CD4-positive, alpha-beta T cell treated with Interleukin-2 at 100 ng/mL for 4 hours (primary cell): ENCODE measurements around the gene EPC1.
A peak's percentile ranks its signal among the peaks of the same experiment; 100 is the strongest.
"Not testable (repeated sequence)": the region's sequence is repeated elsewhere in the genome, so short reads cannot be mapped to it uniquely, and the experiment has no call there.

Source experiments
- DNase-seq: peaks from one replicate; pipeline ENCODE4 v3.0.0-alpha.2; 2020; ENCODE audit warnings: low spot score

The EPC1 gene

GRCh38 chr10:32346551-32347362 lies at the start of gene EPC1:
EPC1 (minus strand) TSS chr10:32347158; CDS start chr10:32346915, 243 bp downstream.
- DNase-seq, result peak; percentile 91

- DNase-seq, result no peak
These were observed 47.0 kb upstream of the EPC1 start for GRCh38 chr10:32393911-32394310.

- DNase-seq, result not testable (repeated sequence)
These were observed 45.3 kb upstream of the EPC1 start for GRCh38 chr10:32392284-32392683.

- no peak for DNase-seq
These were observed 43.2 kb upstream of the EPC1 start for GRCh38 chr10:32390193-32390592.

GRCh38 chr10:32388258-32389027 lies 41.5 kb upstream of the EPC1 start:
- DNase-seq, result no peak

- DNase-seq, result no peak
These were observed 39.8 kb upstream of the EPC1 start for GRCh38 chr10:32386623-32387260.

GRCh38 chr10:32384171-32384570 lies 37.2 kb upstream of the EPC1 start:
- DNase-seq, result no peak

- no peak for DNase-seq
These were observed 34.2 kb upstream of the EPC1 start for GRCh38 chr10:32381165-32381564.

- DNase-seq, result no peak
These were observed 33.1 kb upstream of the EPC1 start for GRCh38 chr10:32379950-32380551.

GRCh38 chr10:32379318-32379949 lies 32.5 kb upstream of the EPC1 start:
- DNase-seq, result peak; percentile 68

GRCh38 chr10:32378363-32379317 lies 31.7 kb upstream of the EPC1 start:
- DNase-seq, result peak; percentile 94

- DNase-seq, result peak; percentile 60
These were observed 30.7 kb upstream of the EPC1 start for GRCh38 chr10:32377458-32378259.

- no peak for DNase-seq
These were observed 29.8 kb upstream of the EPC1 start for GRCh38 chr10:32376771-32377170.

- no peak for DNase-seq
These were observed 29.1 kb upstream of the EPC1 start for GRCh38 chr10:32376097-32376496.

GRCh38 chr10:32375631-32376030 lies 28.7 kb upstream of the EPC1 start:
- no peak for DNase-seq

GRCh38 chr10:32374605-32375004 lies 27.6 kb upstream of the EPC1 start:
- no peak for DNase-seq

- no peak for DNase-seq
These were observed 26.5 kb upstream of the EPC1 start for GRCh38 chr10:32373496-32373895.

GRCh38 chr10:32373031-32373430 lies 26.1 kb upstream of the EPC1 start:
- no peak for DNase-seq

GRCh38 chr10:32372000-32372875 lies 25.3 kb upstream of the EPC1 start:
- DNase-seq, result no peak
